PC-9 (cell line): ENCODE measurements around the gene FLVCR1.

Experiments
- CTCF ChIP-seq: fragments of 200-600 bp; sonication (generic); conservative IDR thresholded peaks from 2 replicates; pipeline ENCODE4 v1.6.1; 2017; ENCODE audit warnings: mixed run types, antibody characterized with exemption, mild to moderate bottlenecking, moderate library complexity
- EZH2 ChIP-seq: fragments of 200-600 bp; sonication (generic); IDR thresholded peaks from 2 replicates; pipeline ENCODE4 v1.8.0; 2017; ENCODE audit warnings: antibody characterized with exemption, low read depth

- TF ChIP-seq CTCF (no peak), EZH2 (no peak)
These were observed 63.9 kb downstream of the FLVCR1 start for GRCh38 chr1:212922016-212922415.
